Neural cell (in vitro differentiated cells): ENCODE measurements around the gene CNGA1.

ENCODE experiments used
- CTCF ChIP-seq: fragments of 450-650 bp; IDR thresholded peaks from 2 replicates; pipeline ENCODE4 v1.5.1; 2014; ENCODE audit warnings: antibody characterized with exemption, mild to moderate bottlenecking, moderate library complexity; ENCODE audit not compliant: poor library complexity, severe bottlenecking
- EP300 ChIP-seq: fragments of 450-650 bp; conservative IDR thresholded peaks from 2 replicates; pipeline ENCODE4 v1.6.1; 2014; ENCODE audit warnings: antibody characterized with exemption, mild to moderate bottlenecking, moderate library complexity; ENCODE audit not compliant: poor library complexity, severe bottlenecking
- EZH2 ChIP-seq: fragments of 200-600, 300-800 bp; shearing (Covaris generic), sonication (generic); IDR thresholded peaks from 2 replicates; pipeline ENCODE4 v1.6.1; 2014; ENCODE audit warnings: antibody characterized with exemption, low read length, borderline replicate concordance, mild to moderate bottlenecking; ENCODE audit not compliant: insufficient read depth, poor library complexity, severe bottlenecking
- MXI1 ChIP-seq: fragments of 450-650 bp; conservative IDR thresholded peaks from 2 replicates; pipeline ENCODE4 v1.6.1; 2014; ENCODE audit warnings: antibody characterized with exemption, mild to moderate bottlenecking; ENCODE audit not compliant: poor library complexity, severe bottlenecking

- TF ChIP-seq CTCF: no peak
- no peak for TF ChIP-seq EP300
- no peak for TF ChIP-seq EZH2
- TF ChIP-seq MXI1: no peak
These were observed 4.6 kb upstream of the CNGA1 start for GRCh38 chr4:48021100-48021499.
